Measurements from ENCODE around the gene CCDC136.

The CCDC136 gene

GRCh38 chr7:128805225-128805624 is 13.5 kb downstream of the CCDC136 start:
- DNase-seq (ENCODE audit: low read depth) = no peak

- DNase-seq (ENCODE audit: low read depth) = no peak
These were observed 15.4 kb downstream of the CCDC136 start for GRCh38 chr7:128807191-128807590.

- no peak for DNase-seq (ENCODE audit: low read depth)
These were observed 17.6 kb downstream of the CCDC136 start for GRCh38 chr7:128809363-128809762.

GRCh38 chr7:128810473-128810872 is 18.7 kb downstream of the CCDC136 start:
- no peak for DNase-seq (ENCODE audit: low read depth)

- no peak for DNase-seq (ENCODE audit: low read depth)
These were observed 19.2 kb downstream of the CCDC136 start for GRCh38 chr7:128810997-128811396.

GRCh38 chr7:128811631-128812430 is 20.1 kb downstream of the CCDC136 start:
- DNase-seq (ENCODE audit: low read depth) = no peak

GRCh38 chr7:128812514-128813168 is 20.9 kb downstream of the CCDC136 start:
- DNase-seq (ENCODE audit: low read depth) = no peak

GRCh38 chr7:128814499-128814898 is 22.7 kb downstream of the CCDC136 start:
- no peak for DNase-seq (ENCODE audit: low read depth)

GRCh38 chr7:128815289-128815942 is 23.6 kb downstream of the CCDC136 start:
- no peak for DNase-seq (ENCODE audit: low read depth)

- no peak for DNase-seq (ENCODE audit: low read depth)
These were observed 26.9 kb downstream of the CCDC136 start for GRCh38 chr7:128818694-128819093.

- no peak for DNase-seq (ENCODE audit: low read depth)
These were observed 30.0 kb downstream of the CCDC136 start for GRCh38 chr7:128821724-128822123.

GRCh38 chr7:128826512-128826911 is 34.7 kb downstream of the CCDC136 start:
- no peak for DNase-seq (ENCODE audit: low read depth)

GRCh38 chr7:128826916-128827247 is 35.1 kb downstream of the CCDC136 start:
- no peak for DNase-seq (ENCODE audit: low read depth)

GRCh38 chr7:128827248-128827958 is 35.6 kb downstream of the CCDC136 start:
- DNase-seq (ENCODE audit: low read depth) = no peak

- no peak for DNase-seq (ENCODE audit: low read depth)
These were observed 36.4 kb downstream of the CCDC136 start for GRCh38 chr7:128827971-128828711.

- no peak for DNase-seq (ENCODE audit: low read depth)
These were observed 37.8 kb downstream of the CCDC136 start for GRCh38 chr7:128829391-128830166.

GRCh38 chr7:128830231-128831177 is 38.7 kb downstream of the CCDC136 start, which contains the start of gene FLNC:
Gene FLNC, plus strand, starts transcription at chr7:128830406. Its CDS starts 232 bp downstream, at chr7:128830638.
- no peak for DNase-seq (ENCODE audit: low read depth)

GRCh38 chr7:128831178-128831993 is 39.6 kb downstream of the CCDC136 start:
- no peak for DNase-seq (ENCODE audit: low read depth)
